Retina (tissue), 1 donor: Measurements from ENCODE around the gene ETV7.
A peak's percentile ranks its signal among the peaks of the same experiment; 100 is the strongest.

ENCODE experiments used
- DNase-seq: peaks from one replicate; pipeline ENCODE4 v3.0.0-alpha.2; 2016

ETV7 gene

DNA sequence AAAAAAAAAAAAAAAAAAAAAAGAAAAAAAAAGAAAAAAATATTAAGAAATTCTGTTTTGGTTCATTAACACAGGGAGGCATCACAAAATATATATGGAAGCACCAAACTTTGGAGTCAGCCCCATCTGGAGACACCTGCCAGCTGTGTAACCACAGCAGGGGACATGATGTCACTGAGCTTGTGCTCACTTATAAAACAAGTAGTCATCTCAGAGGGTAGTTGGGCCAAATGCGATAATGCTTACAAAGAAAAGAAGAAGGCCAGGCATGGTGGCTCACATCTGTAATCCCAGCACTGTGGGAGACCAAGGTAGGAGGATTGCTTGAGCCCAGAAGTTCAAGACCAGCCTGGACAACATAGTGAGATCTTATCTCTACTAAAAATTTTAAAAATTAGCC, 49.7 kb downstream of the ETV7 start:
- no peak for DNase-seq

DNA sequence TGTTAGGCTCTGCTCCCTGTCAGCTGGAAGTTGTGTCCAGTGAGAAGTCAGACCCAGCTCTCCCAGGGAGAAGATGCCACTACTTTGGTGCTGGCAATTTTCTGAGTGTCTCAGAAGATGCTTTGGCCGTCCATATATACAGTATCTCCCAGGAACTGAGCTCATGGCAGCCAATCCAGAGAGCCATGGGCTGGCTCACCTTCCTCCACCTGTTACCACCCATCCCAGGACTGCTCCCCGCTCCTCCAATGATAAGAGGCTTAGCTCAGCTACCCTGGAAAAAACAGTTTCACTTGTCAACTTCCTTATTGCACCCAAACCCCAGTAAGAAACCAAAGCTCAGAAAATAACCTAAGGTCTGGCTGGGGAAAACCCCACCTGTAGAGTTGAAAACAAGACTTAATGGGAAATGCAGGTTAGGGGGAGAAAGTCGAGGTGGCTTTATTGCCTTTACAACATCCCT, 50.7 kb downstream of the ETV7 start, which contains the start of gene BNIP5:
Gene BNIP5, minus strand, starts transcription at position 110 of the 463 bp plus-strand sequence. CDS start 6,198 bp downstream, outside the sequence.
- DNase-seq: no peak

DNA sequence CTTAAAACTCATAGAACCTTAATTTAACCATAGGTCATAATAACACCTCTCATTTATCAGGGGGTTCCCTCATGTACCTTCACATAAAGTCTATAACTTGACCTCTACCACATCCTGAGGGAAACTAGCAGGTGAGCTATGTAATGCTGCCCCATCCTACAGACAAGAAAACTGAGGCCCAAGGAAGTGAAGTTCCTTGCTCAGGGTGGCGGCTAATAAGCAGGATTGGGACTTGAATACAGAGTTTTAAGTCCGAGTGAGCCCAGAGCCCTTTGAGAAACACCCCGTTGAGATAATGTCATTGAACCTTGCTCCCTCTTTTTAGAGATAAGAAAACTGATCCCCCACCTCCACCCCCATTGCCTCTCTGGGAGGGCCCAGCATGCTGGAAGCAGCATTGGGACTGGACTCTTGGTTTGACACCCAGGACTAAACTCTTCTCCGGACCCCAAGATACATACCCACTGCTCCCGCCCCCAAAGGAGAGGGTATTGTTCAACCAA, 51.2 kb downstream of the ETV7 start:
- no peak for DNase-seq

DNA sequence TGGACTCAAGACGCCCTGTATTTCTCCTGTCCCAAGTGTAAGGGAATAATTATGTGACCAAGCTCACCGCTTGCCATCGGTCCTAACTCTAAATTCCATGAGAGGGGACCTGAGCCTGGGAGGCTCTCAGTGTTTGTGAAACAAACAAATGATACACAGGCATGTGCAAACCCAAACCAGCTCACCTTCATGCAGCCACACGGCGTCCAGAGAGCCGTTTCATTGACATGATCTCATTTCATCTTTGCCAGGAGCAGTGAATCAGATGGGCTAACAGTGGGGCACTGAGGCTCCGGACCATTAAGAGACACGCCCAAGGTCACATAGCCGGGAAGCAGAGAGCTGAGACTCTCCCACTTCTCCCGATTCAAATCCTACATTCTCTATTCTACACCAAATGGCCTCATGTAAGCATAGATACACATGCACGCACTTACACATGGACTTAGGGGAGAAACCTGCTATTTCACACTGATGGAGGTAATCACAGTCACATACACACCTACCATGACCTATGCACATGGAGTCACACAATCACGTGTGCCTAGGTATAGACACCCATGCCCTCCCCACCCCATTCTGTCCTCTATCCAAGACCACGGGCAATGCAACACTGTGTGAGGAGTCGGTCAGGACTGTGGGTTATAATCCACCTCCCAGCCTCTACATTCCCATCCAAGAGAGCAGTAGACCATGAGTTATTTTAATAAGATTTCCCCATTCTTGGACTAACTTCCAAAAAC, 51.8 kb downstream of the ETV7 start:
- DNase-seq: no peak

DNA sequence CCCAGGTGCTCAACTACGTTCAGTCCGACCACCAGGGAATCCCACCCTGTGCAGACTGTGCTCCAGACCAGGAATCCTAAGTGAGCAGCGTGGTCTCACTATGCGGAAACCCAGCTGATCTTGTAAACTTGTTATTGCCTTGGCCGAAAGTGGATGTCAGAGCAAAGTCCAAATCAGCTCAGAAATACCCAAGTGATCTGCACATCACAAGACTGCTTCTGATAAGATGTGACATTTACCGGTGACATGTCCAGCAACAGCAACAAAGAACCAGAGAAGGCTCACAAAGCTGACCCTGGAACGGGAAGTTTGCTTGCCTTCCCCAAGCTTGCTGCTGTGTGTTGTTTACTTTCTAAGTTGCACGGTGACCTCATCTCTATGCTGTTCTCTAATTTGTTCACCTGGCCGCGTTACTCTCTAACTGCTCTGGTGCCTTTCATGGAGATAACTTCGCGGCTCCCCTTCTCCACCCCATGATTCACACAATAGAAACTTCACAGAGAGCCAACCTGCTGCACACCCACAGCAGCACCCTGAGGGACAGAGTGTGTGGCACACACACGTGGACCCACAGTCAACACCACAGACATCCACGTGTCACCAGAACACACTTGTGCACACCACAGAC, 52.5 kb downstream of the ETV7 start:
- peak; percentile 77 for DNase-seq

DNA sequence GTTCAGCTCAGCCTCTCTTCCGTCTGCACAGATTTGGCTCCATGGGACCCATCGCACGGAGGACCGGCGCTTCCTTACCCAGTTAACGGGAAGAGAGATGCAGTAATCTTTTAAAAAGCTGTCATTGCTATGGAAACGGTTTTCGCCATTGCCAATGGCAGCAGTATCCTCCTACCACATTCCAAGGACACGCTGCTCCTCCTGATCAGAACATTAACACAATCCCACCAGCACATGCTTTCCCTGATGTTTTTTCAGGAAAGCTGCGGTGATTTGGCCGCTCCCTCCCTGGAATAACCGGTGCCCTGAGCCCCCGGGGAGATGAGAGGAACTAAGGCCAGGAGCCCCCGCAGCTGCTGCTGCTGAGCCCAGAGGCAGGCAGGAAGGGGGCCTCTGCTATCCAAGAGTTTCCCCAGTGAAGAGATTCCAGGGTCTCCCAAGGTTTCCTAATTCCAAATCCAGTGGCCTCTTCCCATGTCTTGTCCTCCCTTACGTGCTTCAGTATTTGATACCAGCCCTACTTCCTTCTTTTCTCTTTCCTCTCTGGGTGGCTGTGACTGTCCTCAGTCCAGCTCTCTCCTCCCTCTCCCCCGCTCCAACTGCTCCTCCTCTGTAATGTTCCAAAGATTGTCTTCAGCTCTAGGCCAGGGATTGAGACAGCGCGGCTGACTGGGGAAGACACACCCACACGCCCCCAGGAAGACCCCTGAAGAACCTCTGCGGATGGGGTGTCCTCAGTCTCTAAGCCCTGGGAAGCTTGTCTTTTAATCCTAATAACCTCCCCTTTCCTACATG, 53.3 kb downstream of the ETV7 start:
- peak; percentile 68 for DNase-seq

DNA sequence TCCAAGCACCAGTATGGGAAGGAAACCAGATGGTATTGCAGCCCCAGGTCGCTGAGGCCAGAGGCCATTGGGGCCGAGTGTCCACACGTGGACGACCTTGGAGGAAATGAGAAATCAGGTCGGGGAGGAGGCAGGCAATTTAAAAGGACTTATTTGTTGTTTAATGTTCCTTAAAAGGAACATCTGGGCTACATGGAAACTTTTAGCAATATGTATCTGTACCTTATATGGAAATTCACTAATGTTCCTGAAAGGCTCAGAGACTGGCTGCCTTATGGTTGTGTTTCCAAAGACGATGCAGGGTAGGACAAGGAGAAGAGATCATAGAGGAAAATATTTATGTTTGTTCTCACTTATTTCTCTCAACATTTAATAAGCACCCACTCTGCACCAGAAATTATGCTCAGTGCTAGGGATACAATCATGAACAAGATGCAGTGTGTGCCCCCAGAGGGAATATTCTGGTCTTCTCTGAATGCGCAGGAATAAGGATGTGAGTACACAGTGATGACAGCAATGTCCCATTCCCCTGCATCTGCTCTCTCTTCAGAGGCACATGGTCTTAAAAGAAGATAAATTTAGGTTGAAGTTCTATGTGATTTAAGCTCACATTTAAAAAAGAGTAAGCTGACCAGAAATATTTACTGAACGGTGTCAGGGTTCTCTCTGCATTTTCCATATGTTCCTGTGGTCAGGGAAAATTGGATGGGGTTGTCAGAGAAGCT, 54.1 kb downstream of the ETV7 start:
- DNase-seq: no peak

DNA sequence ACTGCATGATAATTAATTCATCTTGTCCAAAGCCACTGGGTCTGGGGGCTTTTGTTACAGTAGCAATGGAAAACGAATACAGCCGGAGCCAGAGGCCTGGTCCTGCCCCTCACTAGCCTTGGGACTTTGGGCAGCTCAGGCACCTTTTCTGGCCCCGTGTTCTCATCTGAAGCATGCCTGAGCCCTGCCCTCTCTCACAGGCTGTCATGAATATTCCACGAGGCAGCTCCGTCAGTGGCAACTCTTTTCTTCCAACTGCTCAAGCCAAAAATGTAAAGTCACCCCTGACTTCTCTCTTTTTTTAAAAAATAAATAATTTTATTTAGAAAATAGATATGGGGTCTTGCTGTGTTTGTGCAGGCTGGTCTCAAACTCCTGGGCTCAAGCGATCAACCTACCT, 56.1 kb downstream of the ETV7 start:
- DNase-seq: no peak

DNA sequence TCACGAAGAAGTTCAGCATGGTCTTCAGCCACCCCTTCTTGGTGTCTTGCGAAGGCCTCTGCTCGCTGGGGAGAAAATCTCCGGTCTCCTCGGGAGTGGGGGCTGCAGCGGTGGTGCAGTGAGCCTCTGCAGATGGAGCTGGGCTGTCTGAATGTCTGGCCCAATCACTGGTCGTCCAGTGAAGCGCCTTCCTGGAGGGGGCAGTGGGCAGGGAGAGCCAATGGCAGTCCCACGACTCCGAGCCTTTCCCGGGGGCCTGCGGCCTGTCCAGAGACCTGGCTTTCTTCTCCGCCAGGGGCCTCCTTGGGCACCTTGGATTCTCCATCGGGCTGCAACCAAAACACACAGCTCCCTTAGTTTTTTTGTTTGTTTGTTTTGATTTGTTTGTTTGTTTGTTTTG, 57.1 kb downstream of the ETV7 start:
- DNase-seq: no peak

DNA sequence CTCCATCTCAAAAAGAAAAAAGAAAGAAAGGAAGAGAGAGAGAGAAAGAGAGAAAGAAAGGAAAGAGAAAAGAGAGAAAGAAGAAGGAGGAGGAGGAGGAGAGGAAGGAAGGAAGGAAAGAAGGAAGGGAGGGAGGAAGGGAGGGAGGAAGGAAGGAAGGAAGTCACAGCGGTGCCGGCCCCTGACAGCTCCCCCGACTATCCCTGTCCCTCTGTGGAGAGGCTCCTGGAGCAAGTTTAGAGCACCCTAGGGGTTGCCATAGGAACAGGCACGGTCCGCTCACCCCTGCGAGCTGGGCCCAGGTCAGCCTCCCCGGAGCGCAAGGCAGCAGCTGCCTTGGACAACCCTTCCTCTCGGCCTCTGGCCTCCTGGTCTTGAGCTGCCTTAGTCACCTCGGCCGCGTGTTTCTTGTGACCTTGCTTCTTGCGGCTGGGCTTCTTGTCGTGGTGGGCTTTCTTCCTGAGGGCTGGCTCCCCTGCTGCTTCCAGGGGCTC, 57.6 kb downstream of the ETV7 start:
- peak; percentile 65 for DNase-seq

DNA sequence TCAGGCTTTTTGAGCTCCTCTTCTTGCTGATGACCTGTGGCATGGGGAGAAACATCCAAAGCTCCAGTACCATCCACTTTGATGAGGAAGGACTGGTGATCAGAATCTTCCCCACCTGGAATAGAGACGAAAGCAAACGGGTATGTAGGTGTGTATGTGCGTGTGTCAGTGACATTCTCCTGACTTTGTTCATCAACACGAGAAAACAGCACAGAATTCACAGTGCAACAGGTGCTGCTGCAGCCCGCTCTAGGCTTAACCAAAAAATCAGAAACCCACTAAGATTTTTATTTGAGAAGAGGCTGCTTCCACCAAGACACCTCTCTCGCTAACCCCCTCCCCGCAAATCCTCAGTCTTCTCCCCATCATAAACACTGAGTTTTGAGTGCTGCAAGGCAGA, 58.9 kb downstream of the ETV7 start:
- DNase-seq: no peak

DNA sequence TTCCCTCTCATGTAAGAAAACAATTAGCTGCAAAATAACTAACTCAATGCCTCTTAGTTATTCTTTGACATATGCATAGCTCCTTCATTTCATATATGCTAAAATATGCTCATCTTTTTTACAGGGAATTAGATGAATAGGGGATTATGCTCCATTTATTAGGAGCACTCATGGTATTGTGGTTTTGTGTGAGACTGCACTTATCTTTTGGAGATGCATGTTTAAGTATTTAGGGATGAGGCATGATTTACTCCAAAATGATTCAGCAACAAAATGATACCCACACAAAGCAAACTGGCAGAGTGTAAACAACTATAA, 59.6 kb downstream of the ETV7 start:
- no peak for DNase-seq

DNA sequence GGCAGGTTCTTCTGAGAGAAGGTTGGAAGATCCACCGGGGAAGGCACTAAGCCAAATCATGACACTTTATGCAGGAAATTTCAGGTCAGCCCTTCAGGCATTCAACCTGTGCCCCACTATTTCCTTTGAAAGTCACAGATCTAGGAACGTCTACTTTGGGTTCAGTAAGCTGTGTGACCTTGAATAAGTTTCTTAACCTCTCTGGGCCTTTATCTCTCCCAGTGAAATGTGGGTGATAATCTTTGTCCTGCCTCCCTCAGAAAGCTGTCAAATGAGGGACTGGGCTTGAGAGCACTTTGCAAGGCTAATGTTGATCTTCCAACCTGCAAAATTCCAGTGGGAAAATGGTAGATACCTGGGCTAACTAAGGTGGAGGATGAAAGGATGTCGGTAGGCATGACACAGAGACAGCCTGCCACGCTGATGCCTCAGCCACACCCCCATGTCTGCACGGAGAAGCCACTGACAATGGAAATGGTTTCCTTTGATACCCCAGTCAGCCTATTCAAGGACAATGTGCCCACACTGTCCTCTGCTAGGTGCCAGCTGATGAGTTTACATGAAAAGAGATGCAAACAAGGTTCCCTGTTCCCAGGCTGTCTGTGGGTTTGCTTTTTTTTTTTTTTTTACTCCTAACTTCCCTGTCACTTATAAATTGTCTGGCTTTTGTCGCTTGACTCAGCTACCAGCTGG, 60.1 kb downstream of the ETV7 start:
- DNase-seq: no peak

DNA sequence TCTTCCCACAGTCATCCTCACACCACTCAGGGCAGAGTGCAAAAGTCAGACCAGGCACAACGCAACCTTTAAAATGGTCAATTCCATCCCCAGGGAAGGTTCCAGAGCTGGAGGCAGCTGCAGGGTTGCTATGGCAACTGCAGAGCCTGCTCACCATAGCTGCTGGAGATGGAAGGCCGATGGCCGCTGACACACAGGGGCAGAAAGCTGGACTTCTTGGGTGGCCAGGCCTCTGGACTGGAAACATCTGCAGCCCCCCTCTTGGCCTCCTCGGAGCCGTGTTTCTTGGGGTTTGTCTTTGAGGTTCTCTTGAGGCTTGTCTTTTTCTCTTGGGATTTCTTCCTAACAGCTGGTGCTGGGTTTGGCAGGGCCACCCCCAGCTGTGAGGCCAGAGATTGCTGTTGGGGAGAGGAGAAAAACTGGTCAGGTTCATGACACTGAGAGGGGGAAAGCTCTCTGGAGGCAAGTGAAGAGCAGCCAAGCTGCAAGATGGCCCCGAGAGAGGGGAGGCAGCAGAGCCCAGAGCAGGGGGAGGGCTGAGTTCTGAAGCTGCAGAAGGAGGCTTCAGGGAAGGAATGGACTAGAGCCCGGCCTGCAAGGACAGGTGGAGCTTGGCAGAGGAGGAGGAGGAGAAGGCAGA, 61.0 kb downstream of the ETV7 start:
- peak; percentile 86 for DNase-seq

DNA sequence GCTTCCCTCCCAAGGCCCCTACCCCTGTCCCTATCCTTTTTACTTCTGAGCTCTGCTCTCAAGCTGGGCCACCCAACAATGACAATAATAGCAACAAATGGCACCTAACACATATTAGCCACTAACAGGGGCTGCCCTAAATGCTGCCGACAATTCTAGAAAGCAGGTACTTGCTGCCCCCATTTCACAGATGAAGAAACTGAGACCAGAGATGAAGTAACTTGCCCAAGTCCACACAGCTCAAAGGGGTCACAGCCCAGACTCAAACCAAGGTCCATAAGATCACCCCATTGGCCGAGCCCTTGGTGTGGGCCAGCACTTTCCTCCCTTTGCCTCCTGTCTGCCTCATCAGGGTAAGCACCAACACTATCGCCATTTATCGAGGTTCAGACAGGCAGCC, 62.8 kb downstream of the ETV7 start:
- DNase-seq: no peak

DNA sequence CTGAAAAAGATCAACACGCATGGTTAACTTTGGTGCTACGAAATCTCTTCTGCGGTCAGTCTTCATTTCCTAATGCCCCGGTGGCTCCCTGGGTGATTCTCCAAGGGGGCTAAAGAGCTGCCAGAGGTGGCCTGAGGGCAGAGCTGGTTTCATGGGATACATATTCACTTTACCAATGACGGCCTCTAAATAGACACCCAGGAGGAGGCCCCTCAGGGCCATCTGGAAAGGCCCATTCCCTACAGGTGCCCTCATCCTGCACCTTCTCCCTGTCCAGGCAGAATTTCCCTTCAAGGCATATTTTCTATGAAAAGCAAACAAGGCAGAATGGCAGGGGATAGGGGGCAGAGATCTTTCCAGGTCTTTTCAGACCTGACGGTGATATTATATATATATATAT, 63.3 kb downstream of the ETV7 start:
- no peak for DNase-seq

DNA sequence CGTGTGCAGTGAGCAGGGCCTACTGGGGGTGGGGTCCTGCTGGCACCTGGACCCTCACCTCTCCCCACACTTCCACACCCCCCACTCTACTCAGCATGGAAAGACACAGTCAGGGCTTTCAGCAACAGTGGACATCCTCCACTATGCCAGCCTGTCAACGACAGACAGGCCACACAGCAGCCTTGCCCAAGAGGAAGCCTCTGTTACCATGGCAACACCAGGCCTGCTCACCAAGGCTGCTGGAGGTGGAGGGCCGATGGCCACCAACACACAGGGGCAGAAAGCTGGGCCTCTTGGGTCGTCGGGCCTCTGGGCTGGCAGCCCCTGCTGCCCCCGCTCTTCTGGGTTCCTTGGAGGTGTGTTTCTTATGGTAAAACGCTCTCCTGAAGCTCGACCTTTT, 64.4 kb downstream of the ETV7 start:
- peak; percentile 80 for DNase-seq

DNA sequence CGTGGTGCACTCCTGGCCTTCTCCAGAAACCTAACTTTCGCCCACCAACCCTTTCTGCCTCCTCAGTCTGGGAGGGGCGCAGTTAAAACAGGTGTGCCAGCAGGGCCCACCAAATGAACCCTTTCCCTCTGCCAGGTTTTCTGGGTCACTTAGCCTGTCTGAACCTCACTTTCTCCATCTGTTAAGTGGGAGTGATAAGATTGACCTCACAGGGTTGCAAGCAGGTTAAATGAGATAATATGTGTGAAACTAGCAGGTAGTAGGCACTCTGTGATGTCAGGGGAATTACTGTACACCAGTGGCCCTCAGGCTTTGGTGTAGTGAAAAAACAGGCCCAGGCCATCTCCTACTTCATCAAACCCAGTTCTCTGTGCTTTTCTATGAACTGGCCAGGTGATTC, 64.9 kb downstream of the ETV7 start:
- no peak for DNase-seq

DNA sequence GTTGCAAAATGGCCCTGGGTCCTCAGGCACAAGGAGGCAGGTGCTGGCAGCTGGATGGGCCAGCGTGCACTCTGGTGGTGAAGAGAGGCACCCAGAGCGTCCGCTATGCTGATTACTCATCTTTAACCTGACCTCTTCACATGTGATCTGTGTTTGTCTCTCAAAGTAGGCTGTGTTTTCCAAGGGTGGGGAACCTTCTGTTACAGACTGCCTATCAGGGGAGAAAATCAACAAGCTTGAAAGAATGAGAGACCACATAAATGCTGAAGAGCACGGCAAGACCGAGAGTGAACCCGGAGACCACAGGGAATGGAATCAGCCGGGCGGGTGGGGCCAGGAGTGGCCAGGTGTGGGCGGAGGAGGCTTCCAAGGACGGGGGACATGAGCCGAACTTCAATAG, 67.0 kb downstream of the ETV7 start:
- DNase-seq: no peak

DNA sequence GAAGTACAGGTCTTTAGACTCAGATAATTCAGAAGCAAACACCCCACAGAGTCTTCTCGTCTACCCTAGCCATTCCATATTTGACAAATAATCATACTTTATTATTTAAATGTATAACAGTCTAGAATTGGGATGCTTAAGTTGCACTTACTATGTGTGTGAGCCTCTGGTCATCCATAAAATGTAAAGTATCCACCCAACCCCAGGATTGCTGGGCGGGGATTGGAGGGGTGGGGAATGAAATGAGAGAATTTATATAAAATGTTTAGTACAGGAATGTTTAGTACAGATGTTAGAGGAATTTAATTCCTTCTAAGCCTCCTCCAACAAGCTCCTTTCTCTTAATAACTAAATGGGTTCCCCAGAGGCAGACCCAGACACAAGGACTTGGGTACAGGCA, 67.6 kb downstream of the ETV7 start:
- DNase-seq: no peak

DNA sequence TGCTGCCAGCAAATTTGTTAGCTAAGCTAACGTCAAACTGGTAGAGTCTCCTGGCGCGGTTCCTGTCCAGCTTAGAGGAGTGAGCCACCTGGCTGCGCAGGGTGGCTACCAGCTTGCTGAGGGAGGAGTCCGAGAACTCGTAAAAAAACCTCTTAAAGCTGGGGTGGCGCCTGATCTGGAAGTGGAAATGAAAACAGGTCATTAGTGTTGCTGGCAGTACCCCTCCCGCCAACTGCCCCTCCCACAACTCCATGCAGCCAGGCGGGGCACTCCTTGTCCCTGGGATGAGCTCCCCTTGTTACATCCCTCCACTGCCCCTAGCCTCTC, 68.1 kb downstream of the ETV7 start:
- no peak for DNase-seq
